ENCODE measurements around the gene SP140L. TPM values are rescaled to one million over a fixed set of nuclear protein-coding genes. Genes with fewer than 3 reads are reported as not detected.

The SP140L gene
- total RNA-seq, 1 donor from 2014 or later, result 2.2 TPM

DNA sequence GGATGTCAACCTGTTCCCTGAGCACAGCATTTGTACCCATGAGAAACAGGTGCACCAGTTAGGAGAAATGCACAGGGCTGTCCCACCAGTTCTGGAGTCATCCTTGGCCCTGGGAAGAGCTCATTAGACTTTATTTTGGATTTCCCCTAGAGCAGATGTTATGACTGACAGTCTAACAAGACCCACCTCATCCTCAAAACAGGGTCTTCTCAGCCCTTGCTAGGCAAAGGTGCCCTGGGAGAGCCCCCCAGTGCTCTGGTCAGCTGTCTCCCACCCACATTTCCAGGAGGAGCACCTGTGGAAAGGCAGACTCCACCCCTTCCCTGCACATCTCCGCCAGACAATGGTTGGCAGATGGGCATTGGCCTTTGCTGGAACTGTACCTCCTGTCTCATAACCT is 83.3 kb downstream of the SP140L start:
- Mint-ChIP-seq H3K36me3 (ENCODE audit: low read depth) (no peaks in the 10 kb centered on the region), H3K9me3 (no peaks in the 10 kb centered on the region), H3K27ac (ENCODE audit: unreplicated experiment) (no peak overlapping the region), H3K4me1 (peaks cover 9% of the 10 kb centered on the region), H3K27me3 (ENCODE audit: low read depth) (peaks cover 48% of the 10 kb centered on the region), H3K4me3 (peak overlapping the region; percentile 6)
- DNase-seq (ENCODE audit: low read depth, low spot score), result no peak
- TF ChIP-seq, protein P1, sequence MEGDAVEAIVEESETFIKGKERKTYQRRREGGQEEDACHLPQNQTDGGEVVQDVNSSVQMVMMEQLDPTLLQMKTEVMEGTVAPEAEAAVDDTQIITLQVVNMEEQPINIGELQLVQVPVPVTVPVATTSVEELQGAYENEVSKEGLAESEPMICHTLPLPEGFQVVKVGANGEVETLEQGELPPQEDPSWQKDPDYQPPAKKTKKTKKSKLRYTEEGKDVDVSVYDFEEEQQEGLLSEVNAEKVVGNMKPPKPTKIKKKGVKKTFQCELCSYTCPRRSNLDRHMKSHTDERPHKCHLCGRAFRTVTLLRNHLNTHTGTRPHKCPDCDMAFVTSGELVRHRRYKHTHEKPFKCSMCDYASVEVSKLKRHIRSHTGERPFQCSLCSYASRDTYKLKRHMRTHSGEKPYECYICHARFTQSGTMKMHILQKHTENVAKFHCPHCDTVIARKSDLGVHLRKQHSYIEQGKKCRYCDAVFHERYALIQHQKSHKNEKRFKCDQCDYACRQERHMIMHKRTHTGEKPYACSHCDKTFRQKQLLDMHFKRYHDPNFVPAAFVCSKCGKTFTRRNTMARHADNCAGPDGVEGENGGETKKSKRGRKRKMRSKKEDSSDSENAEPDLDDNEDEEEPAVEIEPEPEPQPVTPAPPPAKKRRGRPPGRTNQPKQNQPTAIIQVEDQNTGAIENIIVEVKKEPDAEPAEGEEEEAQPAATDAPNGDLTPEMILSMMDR (conservative IDR thresholded peaks at IDR 0.05), result no peak

GRCh38 chr2:230410861-230411569 is 84.0 kb downstream of the SP140L start:
- no peaks in the 10 kb centered on the region for H3K36me3 Mint-ChIP-seq (ENCODE audit: low read depth)
- TF ChIP-seq, protein P1 (conservative IDR thresholded peaks at IDR 0.05), result no peak
- peaks cover 9% of the 10 kb centered on the region for H3K4me1 Mint-ChIP-seq
- H3K9me3 Mint-ChIP-seq, result no peaks in the 10 kb centered on the region
- H3K27ac Mint-ChIP-seq (ENCODE audit: unreplicated experiment), result peak overlapping the region; percentile 97
- H3K4me3 Mint-ChIP-seq, result peak overlapping the region; percentile 92
- peaks cover 45% of the 10 kb centered on the region for H3K27me3 Mint-ChIP-seq (ENCODE audit: low read depth)
- DNase-seq (ENCODE audit: low read depth, low spot score), result no peak

- TF ChIP-seq, protein P1 (conservative IDR thresholded peaks at IDR 0.05), result no peak
Observed at GRCh38 chr2:230411570-230412370, 84.8 kb downstream of the SP140L start.

GRCh38 chr2:230412371-230412711 is 85.3 kb downstream of the SP140L start:
- H3K4me1 Mint-ChIP-seq, result peaks cover 9% of the 10 kb centered on the region
- H3K27ac Mint-ChIP-seq (ENCODE audit: unreplicated experiment), result no peak overlapping the region
- DNase-seq (ENCODE audit: low read depth, low spot score), result no peak
- H3K9me3 Mint-ChIP-seq, result no peaks in the 10 kb centered on the region
- peaks cover 44% of the 10 kb centered on the region for H3K27me3 Mint-ChIP-seq (ENCODE audit: low read depth)
- H3K36me3 Mint-ChIP-seq (ENCODE audit: low read depth), result no peaks in the 10 kb centered on the region
- H3K4me3 Mint-ChIP-seq, result peak overlapping the region; percentile 92
- TF ChIP-seq, protein P1 (conservative IDR thresholded peaks at IDR 0.05), result no peak

More at GRCh38 chr2:230411570-230412370, 84.8 kb downstream of the SP140L start:
- peak overlapping the region; percentile 92 for H3K4me3 Mint-ChIP-seq
- H3K36me3 Mint-ChIP-seq (ENCODE audit: low read depth), result no peaks in the 10 kb centered on the region
- no peaks in the 10 kb centered on the region for H3K9me3 Mint-ChIP-seq
- H3K27me3 Mint-ChIP-seq (ENCODE audit: low read depth), result peaks cover 45% of the 10 kb centered on the region
- DNase-seq (ENCODE audit: low read depth, low spot score), result peak; percentile 40
- H3K4me1 Mint-ChIP-seq, result peaks cover 9% of the 10 kb centered on the region
- H3K27ac Mint-ChIP-seq (ENCODE audit: unreplicated experiment), result peak overlapping the region; percentile 97

DNA sequence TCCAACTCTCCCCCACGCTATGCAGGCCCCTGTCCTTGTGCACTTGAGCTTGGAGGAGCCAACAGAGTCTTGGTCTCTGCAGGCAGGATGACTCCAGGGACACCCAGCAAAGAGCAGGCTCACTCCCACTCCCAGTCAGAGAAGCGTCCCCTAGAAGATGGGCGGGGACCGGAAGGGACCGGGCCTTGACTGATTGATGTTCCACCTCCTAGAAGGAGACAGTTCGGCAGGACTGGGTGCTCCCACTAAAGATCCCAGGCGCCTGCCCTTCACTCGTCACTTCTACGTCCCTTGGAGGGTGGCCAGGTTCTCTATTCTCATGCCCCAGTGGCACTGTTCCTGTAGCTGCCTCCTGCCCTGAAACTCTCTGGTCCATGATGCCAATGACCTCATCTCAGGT is 85.9 kb downstream of the SP140L start:
- Mint-ChIP-seq H3K4me1 (peaks cover 9% of the 10 kb centered on the region), H3K27me3 (ENCODE audit: low read depth) (peaks cover 42% of the 10 kb centered on the region), H3K27ac (ENCODE audit: unreplicated experiment) (no peak overlapping the region), H3K4me3 (peak overlapping the region; percentile 92), H3K9me3 (no peaks in the 10 kb centered on the region), H3K36me3 (ENCODE audit: low read depth) (no peaks in the 10 kb centered on the region)
- TF ChIP-seq, protein P1 (conservative IDR thresholded peaks at IDR 0.05), result no peak
- DNase-seq (ENCODE audit: low read depth, low spot score), result no peak
